8988T (cell line): ENCODE data around the gene ADGRD1.

Experiments used
- DNase-seq: peaks from one replicate; pipeline ENCODE4 v3.0.0; 2011

ADGRD1 gene

GRCh38 chr12:131141514-131141913, 187.8 kb downstream of the ADGRD1 start:
- no peak for DNase-seq

- no peak for DNase-seq
Measured at GRCh38 chr12:131142891-131143657, 189.4 kb downstream of the ADGRD1 start.

DNA sequence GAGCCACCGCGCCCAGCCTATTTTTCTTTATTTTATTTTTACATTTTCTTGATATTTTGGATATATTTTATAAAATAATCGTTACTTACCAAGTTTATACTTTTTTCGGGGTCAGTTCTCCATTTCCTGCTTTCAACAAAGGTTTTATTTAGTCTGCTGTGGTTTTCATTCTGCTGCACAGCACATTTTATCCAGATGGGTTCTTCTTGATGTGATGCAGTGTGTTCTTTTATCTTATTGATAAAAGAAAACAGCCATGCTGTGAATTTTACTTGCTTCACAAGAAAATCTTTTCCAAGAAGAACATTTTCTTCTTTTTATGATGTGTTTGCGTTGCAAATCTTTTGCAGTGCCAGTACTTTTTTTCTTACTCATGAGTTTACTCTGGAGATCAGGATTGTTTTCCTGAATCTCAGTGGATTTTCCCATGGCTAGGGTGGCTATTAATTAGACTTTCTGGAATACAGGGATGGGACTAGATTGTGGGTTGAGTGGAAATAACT, 192.5 kb downstream of the ADGRD1 start:
- no peak for DNase-seq

- DNase-seq = no peak
Measured at GRCh38 chr12:131147293-131147692, 193.6 kb downstream of the ADGRD1 start.

GRCh38 chr12:131147894-131148293, 194.2 kb downstream of the ADGRD1 start:
- no peak for DNase-seq

GRCh38 chr12:131151558-131152345, 198.0 kb downstream of the ADGRD1 start:
- no peak for DNase-seq

- DNase-seq = no peak
Measured at GRCh38 chr12:131152587-131152986, 198.9 kb downstream of the ADGRD1 start.

DNA sequence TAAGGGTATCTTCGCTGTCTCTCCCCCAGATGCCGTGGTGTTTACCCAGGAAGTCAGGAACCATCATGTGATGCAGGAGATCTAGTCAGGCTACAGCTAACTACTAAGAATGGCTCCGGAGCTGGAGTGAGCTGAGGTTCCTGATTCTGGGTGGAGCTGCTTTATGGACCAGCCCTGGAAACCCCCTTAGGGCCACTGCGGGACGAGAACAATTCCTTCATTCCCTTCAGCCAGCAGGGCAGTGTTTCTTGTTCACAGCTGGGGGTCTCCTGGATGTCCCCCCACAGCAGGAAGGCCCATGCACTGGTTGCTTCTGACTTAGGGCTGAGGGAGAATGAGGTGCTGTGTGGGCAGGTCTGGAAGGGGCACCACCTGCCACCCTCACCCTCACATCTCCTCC, 199.3 kb downstream of the ADGRD1 start:
- DNase-seq = no peak

GRCh38 chr12:131153956-131154355, 200.2 kb downstream of the ADGRD1 start:
- no peak for DNase-seq

DNA sequence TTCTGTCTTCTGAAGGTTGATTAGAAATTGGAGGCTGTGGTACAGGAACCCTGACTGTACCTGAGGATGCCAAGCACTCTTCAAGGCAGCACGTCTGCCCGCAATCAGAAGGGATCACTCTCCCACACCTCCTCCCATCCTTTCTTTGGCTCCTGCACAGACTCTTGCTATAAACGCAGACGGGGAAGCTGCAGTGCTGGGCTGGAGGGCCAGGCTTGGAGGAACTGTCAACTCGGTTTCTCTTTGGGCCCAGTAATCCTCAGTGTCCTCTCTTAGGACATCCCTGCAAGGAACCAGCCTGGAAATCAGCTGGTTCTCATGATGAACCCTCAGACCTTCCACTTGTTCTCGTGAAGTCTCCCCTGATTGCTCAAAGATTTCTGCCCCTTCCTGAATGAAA, 201.4 kb downstream of the ADGRD1 start:
- no peak for DNase-seq

- no peak for DNase-seq
Measured at GRCh38 chr12:131157743-131158142, 204.0 kb downstream of the ADGRD1 start.

DNA sequence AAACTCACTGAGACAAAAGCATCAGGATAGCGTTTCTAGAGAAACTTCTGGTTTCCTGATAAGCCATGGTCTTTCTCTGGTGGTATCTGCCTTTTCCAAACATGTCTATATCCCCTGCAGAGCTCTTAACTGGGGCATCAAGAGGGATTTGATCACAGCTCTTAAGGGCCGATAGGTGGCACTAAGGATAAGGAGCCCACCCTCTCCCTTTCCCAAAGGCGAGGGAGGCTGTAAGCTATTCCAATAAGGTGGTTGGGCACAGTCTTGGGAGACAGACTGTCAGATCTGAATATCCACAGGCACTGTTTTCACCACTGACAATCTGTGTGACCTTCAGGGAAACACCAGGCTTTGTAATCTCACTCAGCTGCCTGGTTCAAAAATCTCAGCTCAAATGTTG, 206.0 kb downstream of the ADGRD1 start:
- no peak for DNase-seq

DNA sequence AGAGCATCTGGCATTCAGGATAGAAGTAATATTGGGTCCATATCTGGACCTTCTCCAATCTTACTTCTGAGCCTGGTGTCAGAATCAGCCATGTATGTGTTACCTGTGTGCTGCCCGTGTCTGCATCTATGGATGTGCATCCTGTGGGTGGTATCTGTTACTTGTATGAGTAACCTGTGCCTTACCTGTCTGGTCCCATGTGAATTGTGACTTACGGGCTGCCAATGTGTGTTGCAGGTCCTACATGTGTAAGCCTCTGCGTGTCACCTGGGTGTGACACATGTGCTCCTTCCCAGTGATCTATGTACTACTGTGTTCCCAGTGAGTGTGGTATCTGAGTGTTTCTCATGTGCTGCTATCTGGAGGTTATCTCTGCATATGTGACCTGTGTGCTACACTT, 208.4 kb downstream of the ADGRD1 start:
- DNase-seq = no peak

DNA sequence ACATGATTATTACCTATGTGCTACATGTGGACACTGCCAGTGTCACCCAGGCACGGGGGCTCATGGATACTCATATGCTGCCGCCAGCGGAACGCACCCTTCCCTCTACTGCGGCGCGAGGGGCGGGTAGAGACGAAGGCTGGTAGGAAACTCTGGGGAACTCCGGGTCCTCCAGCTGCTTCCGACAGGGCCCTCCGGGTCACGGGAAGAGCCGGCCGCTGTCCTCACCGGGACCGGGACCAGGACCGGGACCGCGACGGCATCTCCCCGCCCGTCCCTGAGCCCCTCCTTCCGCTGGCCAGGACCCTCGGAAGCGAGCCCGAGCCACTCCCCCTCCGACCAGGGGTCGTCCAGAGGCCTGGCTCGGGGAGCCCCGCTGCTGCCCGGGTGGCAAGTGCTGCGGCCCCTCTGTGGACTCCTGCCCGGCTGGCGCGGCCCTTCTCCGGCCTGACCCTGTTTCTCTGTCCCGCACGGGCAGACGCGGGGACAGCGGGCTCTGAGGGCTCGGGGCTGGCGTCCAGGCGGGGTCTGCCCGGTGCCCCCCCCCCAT, 209.6 kb downstream of the ADGRD1 start:
- DNase-seq = no peak

DNA sequence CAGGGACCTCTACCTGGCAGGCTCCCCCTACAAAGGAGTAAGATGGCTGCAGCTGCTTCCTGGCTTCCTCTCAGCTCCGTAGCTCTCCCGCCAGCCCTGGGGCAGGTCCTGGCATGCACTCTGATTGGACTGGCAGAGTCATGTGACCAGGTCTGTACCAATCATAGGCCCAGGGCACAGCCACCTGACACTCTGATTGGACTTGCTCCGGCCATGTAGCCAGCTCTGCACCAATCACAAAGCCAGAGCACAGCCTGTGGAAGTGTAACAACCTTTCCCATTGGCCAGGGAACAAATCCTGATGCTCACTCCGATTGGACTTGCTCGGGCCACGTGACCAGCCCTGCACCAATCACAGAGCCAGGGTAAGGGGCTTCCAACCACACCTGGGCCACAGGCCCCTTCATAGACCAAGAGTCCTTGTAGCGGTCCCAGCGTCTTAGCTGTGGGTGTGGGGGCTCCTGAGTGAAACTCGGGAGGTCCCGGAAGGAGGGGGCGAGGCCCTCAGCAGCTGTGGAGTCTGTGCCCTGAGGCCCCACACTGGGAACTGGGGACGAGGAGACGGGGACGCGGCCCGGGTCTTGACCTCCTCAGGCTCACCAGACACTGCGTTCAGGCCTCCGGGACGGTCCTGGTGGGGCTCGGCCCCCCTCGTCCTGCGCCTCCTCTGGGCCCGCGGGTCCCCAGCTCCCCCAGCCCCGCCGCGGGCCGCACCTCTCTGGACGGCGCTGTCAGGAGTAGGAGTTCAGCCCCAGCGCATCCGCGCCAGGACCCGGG, 210.6 kb downstream of the ADGRD1 start:
- no peak for DNase-seq

DNA sequence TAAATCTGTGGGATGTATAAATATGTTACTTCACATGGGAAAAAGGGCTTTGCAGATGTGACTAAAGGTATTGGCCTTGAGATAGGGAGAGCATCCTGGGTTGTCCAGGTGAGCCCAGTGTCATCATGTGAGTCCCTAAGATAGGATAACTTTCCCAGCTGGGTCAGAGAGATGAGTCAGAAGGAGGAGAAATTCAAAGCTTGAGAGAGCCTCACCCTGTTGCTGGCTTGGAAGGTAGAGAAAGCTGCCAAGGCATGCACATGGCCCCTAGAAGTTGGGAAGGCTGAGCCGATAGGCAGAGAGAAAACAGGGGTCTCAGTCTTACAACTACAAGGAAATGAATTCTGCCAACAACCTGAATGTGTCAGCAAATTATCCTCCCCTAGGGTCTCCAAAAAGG, 213.0 kb downstream of the ADGRD1 start:
- DNase-seq = no peak

- DNase-seq = no peak
Measured at GRCh38 chr12:131167334-131167733, 213.6 kb downstream of the ADGRD1 start.

DNA sequence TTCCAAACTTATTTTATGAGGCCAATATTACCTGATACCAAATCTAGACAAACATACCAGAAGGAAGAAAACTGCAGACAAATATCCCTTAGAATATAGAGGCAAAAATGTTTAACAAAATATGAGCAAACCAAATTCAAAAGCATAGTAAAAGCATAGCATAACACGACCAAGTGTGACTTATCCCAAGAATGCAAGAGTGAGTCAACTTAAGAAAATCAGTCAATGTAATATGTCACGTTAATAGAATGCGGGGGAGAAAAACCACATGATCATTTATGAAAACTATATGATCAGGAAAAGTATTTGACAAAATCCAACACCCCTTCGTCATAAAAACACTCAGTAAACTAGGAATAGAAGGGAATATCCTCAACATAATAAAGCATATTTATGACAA, 217.3 kb downstream of the ADGRD1 start:
- no peak for DNase-seq

DNA sequence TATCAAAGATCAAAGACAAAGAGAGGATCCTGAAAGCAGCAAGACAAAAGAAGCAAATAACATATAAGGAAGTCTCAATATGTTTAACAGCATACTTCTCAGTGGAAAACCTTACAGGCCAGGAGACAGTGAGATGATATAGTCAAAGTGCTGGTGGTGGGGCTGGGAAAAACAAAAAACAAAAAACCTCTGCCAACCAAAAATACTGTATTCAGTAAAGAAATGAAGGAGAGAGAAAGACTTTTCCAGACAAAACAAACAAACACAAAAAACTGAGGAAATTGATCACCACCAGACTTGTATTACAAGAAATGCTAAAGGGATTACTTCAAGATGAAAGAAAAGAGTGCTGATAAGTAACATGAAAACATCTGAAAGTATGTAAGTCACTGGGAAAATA, 221.2 kb downstream of the ADGRD1 start:
- no peak for DNase-seq

DNA sequence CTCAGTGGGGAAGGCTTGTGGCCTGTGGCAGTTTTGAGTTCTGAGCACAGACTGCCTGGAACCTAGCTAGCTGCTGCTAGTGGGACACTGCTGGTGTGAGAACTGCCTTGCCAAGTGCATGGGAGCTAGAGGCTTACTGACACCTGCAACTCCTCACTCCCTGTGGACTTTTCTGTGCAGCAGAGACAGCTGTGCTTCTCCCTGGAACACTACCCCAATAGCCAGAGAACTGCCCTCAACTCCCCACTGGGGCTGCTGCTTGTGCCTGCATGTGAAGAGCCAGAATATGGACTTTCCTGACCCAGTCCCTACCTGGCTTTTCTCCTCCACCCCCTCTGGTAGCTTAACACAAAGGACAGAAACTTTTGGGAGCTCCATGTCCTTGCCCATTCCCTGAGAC, 222.6 kb downstream of the ADGRD1 start:
- DNase-seq = no peak

GRCh38 chr12:131176926-131177325, 223.2 kb downstream of the ADGRD1 start:
- DNase-seq = no peak

DNA sequence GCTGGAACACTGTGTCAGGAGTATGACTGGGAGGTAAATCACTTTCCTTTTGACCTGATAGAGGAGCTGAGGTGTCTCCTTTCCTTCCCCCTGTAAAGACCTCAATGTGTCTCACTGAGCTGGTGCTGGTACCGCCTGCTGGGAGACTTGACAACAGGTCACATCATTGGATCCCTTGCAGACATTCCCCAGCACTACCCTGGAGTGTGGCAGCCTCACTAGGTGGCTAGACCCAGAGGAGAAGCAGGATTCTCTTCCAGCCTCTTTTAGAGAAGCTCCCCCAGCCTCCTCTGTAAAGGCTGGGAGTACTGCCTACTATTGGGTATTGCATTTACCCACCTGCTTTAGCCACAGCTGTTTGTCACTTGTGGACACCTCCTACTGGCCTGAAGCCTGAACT, 223.9 kb downstream of the ADGRD1 start:
- no peak for DNase-seq

DNA sequence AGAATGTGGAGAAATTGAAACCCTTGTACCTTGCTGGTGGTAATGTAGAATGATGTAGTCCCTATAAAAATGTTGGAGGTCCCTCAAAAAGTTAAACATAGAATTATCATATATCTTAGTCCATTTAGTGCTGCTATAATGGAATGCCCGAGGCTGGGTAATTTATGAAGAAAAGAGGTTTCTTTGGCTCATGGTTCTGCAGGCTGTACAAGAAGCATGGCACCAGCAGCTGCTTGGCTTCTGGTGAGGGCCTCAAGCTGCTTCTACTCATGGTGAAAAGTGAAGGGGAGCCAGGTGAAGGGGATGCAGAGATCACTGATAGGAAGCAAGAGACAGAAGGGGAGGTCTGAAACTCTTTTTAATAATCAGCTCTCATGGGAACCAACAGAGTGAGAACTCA, 233.9 kb downstream of the ADGRD1 start:
- DNase-seq = no peak
